GM08714 (cell line): Measurements from ENCODE around the gene NKD2.
"Not testable (repeated sequence)": the region's sequence is repeated elsewhere in the genome, so short reads cannot be mapped to it uniquely, and the experiment has no call there.

Experiments
- H3K4me3 ChIP-seq: fragments of 200-500 bp; sonication (Bioruptor generic); 2 replicates; pipeline ENCODE4 v1.5.1; 2014; ENCODE audit warnings: mild to moderate bottlenecking, low read length, inconsistent platforms
- ZNF274 ChIP-seq: IDR thresholded peaks from 2 replicates; pipeline ENCODE4 v1.6.1; 2012; ENCODE audit warnings: mild to moderate bottlenecking, low read depth, low read length

The NKD2 gene

GRCh38 chr5:1052641-1053390 is 44.2 kb downstream of the NKD2 start:
- no peak overlapping the region for H3K4me3 ChIP-seq
- TF ChIP-seq ZNF274: no peak

GRCh38 chr5:1053391-1054017 is 44.9 kb downstream of the NKD2 start:
- H3K4me3 ChIP-seq: no peak overlapping the region
- no peak for TF ChIP-seq ZNF274

GRCh38 chr5:1054018-1054798 is 45.6 kb downstream of the NKD2 start:
- TF ChIP-seq ZNF274: no peak
- H3K4me3 ChIP-seq: no peak overlapping the region

- TF ChIP-seq ZNF274: no peak
- no peak overlapping the region for H3K4me3 ChIP-seq
Observed at GRCh38 chr5:1054799-1055775, 46.5 kb downstream of the NKD2 start.

GRCh38 chr5:1055896-1056610 is 47.5 kb downstream of the NKD2 start:
- TF ChIP-seq ZNF274: no peak
- H3K4me3 ChIP-seq: no peak overlapping the region

DNA sequence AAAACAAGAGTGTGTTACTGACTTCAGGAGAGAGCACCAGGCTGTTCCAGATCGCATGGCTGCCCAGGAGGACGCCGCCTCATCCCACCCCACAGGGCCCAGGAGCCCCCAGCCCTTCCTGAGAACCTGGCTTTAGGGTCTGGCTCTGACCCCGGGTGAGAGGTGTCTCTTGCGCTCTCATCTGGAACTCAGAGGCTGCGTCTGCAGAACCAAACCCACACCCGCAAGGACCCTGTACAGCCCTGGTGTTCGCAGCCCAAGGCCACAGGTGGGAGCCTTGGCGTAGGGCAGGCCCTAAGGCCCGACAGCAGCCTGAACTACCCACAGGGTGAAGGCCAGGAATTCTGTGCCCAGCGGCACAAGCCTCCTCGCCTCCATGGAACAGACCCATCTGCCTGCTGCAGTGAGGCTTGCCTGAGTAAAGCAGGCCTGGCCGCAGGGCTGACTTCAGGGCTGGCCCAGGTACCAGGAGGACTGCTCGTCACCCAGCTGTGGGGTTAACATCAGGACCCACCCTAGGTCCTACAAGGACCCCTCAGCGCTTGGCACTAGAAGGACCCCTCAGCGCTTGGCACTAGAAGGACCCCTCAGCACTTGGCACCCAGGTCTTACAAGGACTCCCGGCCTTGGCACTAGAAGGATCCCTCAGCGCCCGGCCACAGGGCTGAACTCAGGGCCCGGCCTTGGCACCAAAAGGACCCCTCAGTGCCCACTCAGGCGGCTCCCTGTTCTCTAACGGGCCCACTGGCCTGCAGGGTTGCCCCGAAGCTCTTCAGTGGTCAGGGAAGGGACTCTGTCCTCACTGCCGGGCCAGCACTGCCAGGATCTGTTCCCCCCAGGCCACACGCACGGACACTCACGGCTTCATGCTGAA is 48.2 kb downstream of the NKD2 start:
- H3K4me3 ChIP-seq: no peak overlapping the region
- TF ChIP-seq ZNF274: no peak

DNA sequence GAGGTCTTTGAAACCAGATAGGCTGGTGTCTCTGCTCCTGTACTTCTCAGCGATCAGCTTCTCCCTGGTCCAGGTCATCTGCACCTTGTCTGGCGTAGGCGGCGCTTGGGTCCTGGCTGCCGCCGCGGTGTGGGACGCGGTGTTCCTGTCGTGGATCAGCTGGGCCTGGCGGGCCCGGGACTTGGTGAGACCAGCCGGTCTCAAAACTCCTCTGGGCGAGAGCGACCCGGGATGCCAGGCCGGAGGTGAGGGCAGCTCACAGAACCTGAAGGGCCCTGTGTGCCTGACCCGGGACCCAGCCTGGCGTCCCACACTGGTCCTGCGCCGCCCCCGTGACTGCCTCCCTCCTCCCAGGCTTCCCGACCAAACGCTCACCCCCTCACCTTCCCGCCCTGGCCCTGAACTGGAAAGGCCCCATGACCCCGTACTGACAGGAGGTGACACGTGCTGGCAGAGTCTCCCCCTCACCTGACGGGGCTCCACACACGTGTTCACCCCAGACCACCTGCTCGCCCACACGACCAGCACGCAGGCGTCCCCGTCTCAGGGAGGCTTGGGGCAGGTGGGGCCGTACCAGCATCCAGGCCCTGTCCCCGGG is 49.0 kb downstream of the NKD2 start:
- no peak for TF ChIP-seq ZNF274
- no peak overlapping the region for H3K4me3 ChIP-seq

DNA sequence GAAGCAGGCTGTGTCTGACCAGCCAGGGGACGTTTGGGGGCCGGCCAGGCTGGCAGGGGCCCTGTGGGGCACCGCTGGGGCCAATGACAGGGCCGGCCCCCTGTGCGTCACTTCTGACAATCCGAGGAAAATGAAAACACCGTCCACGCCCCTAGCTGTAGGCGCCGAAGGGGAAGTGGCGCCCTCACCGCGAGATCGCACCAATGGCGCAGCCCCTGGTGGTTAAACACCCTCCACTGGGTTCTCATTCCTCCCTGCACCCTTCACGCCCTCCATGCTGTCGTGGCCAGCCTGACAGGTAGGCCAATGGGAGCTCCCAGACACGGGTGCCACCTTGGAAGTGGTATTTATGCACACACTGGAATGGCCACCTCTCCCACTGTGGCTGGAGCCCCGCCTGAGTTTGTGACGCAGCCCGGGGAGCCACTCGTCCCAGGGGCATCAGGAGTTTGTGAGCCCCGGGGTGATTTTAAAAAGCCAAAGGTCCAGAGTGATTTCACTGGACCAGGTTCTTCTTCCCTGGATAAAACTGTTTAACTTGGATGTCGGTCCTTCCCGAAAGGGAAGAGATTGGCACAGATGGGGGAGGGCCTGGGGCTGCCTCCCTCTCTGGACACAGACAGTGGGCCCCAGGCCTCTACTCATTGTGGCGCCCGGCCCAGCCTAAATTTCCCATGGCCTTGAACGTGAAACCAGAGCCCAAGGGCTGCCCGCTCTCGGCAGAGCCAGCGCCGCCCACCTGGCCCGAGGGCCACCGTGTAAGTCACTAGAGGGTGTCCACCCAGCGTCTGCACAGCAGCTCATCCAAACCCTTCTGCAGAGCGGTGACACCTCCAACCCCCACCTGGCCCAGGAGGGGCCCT is 49.7 kb downstream of the NKD2 start:
- no peak overlapping the region for H3K4me3 ChIP-seq
- TF ChIP-seq ZNF274: no peak

DNA sequence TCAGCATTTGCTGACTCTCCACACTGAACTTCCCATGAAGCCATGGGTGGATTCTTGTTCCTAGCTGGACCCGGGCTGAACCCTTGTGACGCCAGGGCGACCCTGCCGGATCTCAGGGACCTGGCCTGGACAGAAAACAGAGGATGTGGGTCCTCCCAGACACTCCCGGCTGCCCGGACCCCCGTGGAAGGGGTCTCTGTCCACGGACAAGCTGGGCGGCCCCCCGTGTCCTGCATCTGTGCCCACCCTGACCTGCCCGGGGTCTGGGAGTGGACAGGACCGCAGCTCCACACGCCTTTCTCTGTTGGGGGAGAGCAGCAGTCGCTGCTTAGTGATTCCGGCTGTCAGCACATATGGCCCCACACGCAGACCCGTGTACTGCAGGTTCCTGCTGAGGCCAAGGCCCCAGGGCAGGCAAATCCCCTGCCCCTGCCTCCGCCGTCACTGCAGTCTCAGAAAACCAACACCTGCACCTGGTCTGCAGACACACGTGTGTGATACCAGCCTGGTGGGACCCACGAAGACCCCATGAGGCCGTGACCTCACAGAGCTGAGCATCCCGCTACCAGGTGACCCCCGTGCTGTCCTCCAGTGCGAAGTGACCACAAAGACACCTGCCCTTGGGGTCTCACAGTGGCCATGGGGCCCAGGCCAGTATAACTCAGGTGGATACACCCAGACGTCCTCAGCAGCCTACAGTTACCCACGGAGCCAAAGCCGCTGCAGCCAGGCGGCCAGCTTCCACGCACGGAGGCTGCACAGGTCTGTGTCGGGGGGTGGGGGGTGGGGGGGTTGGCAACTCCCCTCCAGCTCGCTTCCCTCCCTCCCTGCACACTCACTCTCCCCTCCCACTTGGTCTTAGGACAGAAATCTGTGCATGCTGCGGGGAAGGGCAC is 50.6 kb downstream of the NKD2 start:
- H3K4me3 ChIP-seq: no peak overlapping the region
- TF ChIP-seq ZNF274: no peak

- TF ChIP-seq ZNF274: no peak
- no peak overlapping the region for H3K4me3 ChIP-seq
Observed at GRCh38 chr5:1059884-1060263, 51.3 kb downstream of the NKD2 start.

DNA sequence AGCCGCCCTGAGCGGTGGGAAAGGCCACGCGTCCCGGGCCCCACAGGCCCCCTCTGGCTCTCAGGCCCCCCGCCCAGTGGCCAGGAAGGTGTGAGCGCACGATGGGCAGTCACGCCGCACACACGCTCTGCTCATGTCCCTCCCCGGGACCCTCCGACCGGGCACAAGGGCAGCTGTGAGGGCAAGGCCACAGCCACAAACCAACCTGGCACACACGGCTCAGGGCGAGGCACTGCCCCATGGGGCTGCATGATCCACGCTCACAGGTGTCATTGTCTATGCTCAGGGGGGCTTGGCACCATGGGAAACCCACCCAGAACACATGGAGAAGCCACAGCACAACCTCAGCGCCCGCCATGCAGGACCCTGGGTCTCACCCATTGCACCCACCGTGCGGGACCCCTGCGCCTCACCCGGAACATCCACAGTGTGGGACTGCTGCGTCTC is 52.0 kb downstream of the NKD2 start:
- no peak overlapping the region for H3K4me3 ChIP-seq
- no peak for TF ChIP-seq ZNF274

DNA sequence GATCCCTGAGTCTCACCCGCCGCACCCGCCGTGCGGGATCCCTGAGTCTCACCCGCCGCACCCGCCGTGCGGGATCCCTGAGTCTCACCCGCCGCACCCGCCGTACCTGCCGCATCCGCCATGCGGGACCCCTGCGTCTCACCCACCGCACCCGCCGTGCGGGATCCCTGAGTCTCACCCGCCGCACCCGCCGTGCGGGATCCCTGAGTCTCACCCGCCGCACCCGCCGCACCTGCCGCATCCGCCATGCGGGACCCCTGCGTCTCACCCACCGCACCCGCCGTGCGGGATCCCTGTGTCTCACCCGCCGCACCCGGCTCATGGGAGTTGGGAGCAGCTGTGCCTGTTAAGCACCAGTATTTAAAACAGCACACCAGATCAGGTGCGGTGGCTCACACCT is 52.7 kb downstream of the NKD2 start:
- H3K4me3 ChIP-seq: not testable (repeated sequence)
